Keratinocyte (primary cell): ENCODE results near the gene TLR8. TPM values are rescaled to one million over a fixed set of nuclear protein-coding genes. Genes with fewer than 3 reads are reported as not detected.

ENCODE experiments used
- DNase-seq: peaks from one replicate; pipeline ENCODE4 v3.0.0-alpha.2; 2011; ENCODE audit warnings: low read depth, missing footprints, low spot score
- FAIRE-seq: peaks from 2 replicates; lab custom pipeline; 2011; peaks lifted over from hg19 to GRCh38; lab: Jason Lieb, UNC
- H2AFZ ChIP-seq: 2 replicates; pipeline ENCODE4 v1.6.0; 2012; ENCODE audit warnings: low read length, control low read depth, inconsistent platforms; ENCODE audit not compliant: control insufficient read depth
- H3K27ac ChIP-seq: 2 replicates; pipeline ENCODE4 v1.5.1; 2011; ENCODE audit warnings: low read length; ENCODE audit not compliant: control insufficient read depth, insufficient read depth
- H3K27me3 ChIP-seq: 3 replicates; pipeline ENCODE4 v1.6.0; 2011; ENCODE audit warnings: low read length; ENCODE audit not compliant: control insufficient read depth, insufficient read depth; ENCODE audit errors: extremely low read depth
- H3K36me3 ChIP-seq, 2 experiments: 2 replicates in 1 of 2; 3 replicates in 1 of 2; pipeline ENCODE4 v1.5.1; 2011; ENCODE audit warnings: low read length in 2 of 2, mild to moderate bottlenecking in 1 of 2; ENCODE audit not compliant: control insufficient read depth in 2 of 2, insufficient read depth in 2 of 2; ENCODE audit errors: extremely low read depth in 1 of 2
- H3K4me1 ChIP-seq: 3 replicates; pipeline ENCODE4 v1.5.1; 2011; ENCODE audit warnings: low read length; ENCODE audit not compliant: control insufficient read depth, insufficient read depth; ENCODE audit errors: extremely low read depth
- H3K4me2 ChIP-seq: 3 replicates; pipeline ENCODE4 v1.6.0; 2011; ENCODE audit warnings: low read depth, low read length; ENCODE audit not compliant: control insufficient read depth, insufficient read depth; ENCODE audit errors: extremely low read depth
- H3K4me3 ChIP-seq, 3 experiments: fragments of 200-600 bp in 1 of 3; sonication (generic) in 1 of 3; 2 replicates in 2 of 3; 3 replicates in 1 of 3; pipeline ENCODE4 v1.5.1; 2011 to 2016; ENCODE audit warnings: low read length in 3 of 3, mild to moderate bottlenecking in 3 of 3, control low read depth in 2 of 3, inconsistent platforms in 1 of 3, low read depth in 1 of 3, mixed read lengths in 1 of 3, mixed run types in 1 of 3, moderate library complexity in 1 of 3; ENCODE audit not compliant: control insufficient read depth in 2 of 3, insufficient read depth in 2 of 3; ENCODE audit errors: extremely low read depth in 1 of 3
- H3K79me2 ChIP-seq: 2 replicates; pipeline ENCODE4 v1.6.0; 2012; ENCODE audit warnings: low read length; ENCODE audit not compliant: control insufficient read depth, insufficient read depth
- H3K9ac ChIP-seq: 3 replicates; pipeline ENCODE4 v1.6.0; 2011; ENCODE audit warnings: low read length; ENCODE audit not compliant: control insufficient read depth, insufficient read depth; ENCODE audit errors: extremely low read depth
- H3K9me1 ChIP-seq: 3 replicates; pipeline ENCODE4 v1.6.0; 2011; ENCODE audit warnings: low read length; ENCODE audit not compliant: control insufficient read depth, insufficient read depth; ENCODE audit errors: extremely low read depth
- H3K9me3 ChIP-seq: 2 replicates; pipeline ENCODE4 v1.5.1; 2012; ENCODE audit warnings: low read depth, low read length; ENCODE audit not compliant: control insufficient read depth
- H4K20me1 ChIP-seq: 3 replicates; pipeline ENCODE4 v1.6.0; 2011; ENCODE audit warnings: low read length; ENCODE audit not compliant: control insufficient read depth, insufficient read depth; ENCODE audit errors: extremely low read depth
- CTCF ChIP-seq, 3 experiments: IDR thresholded peaks in 1 of 3; conservative IDR thresholded peaks in 1 of 3; optimal IDR thresholded peaks in 1 of 3; 2 replicates in 2 of 3; 3 replicates in 1 of 3; pipeline versions ENCODE3 to v1.5.1; 2011; ENCODE audit warnings: low read length in 3 of 3, mild to moderate bottlenecking in 3 of 3, moderate library complexity in 2 of 3, control low read depth in 1 of 3, inconsistent platforms in 1 of 3; ENCODE audit not compliant: insufficient read depth in 2 of 3; ENCODE audit errors: extremely low read depth in 1 of 3
- EZH2 ChIP-seq: IDR thresholded peaks from one replicate; pipeline ENCODE4 v1.6.1; 2012; ENCODE audit warnings: inconsistent platforms, mild to moderate bottlenecking, low read length, moderate library complexity
- dilution Hi-C: fragments of 300-500 bp; cut with MboI; formaldehyde crosslinking; loops from one replicate; pipeline ENCODE4 v1.7.0; 2020; ENCODE audit warnings: low sequenced_read_pairs; ENCODE audit not compliant: extremely low pct_ligation_motif_present
- polyA plus RNA-seq, 5 experiments: library from polyadenylated mRNA; depleted of rRNA in 3 of 5; stranded (reverse) in 3 of 5; stranded (forward) in 1 of 5; unstranded in 1 of 5; fragments of >200 nt; gene quantifications; 1 replicate in 1 of 5; 2 replicates in 3 of 5; 3 replicates in 1 of 5; pipeline versions ENCODE4 v1.2.1 to v1.2.3, GENCODE V29; 2011 to 2012; ENCODE audit warnings: missing spikeins in 2 of 5, low read depth in 1 of 5, low replicate concordance in 1 of 5

TLR8 gene
- polyA plus RNA-seq, 1 donor (not counting 4 experiments of a cell fraction or from before 2014, with no cell fraction given): not detected

GRCh38 chrX:12890467-12890866 is 16.0 kb upstream of the TLR8 start:
- dilution Hi-C loops: no loop called here
- H3K9ac ChIP-seq: no peak overlapping the region
- no peaks in the 10 kb centered on the region for H3K9me3 ChIP-seq
- no peaks in the 10 kb centered on the region for H3K9me1 ChIP-seq
- H3K4me2 ChIP-seq: no peak overlapping the region
- FAIRE-seq (no peak), DNase-seq (no peak)
- H4K20me1 ChIP-seq: no peaks in the 10 kb centered on the region
- H3K4me3 ChIP-seq: no peak overlapping the region
- no peaks in the 10 kb centered on the region for H3K4me1 ChIP-seq
- H3K27me3 ChIP-seq: no peaks in the 10 kb centered on the region
- no peak for TF ChIP-seq EZH2
- no peak for TF ChIP-seq CTCF (optimal IDR thresholded peaks at IDR 0.05 in 1 of 3, IDR thresholded peaks at IDR 0.05 in 1 of 3, conservative IDR thresholded peaks at IDR 0.05 in 1 of 3; ENCODE audit: extremely low read depth in 1 of 3, insufficient read depth in 2 of 3, low read length in 3 of 3)
- H3K79me2 ChIP-seq: no peaks in the 10 kb centered on the region
- H3K27ac ChIP-seq: no peak overlapping the region
- no peaks in the 10 kb centered on the region for H3K36me3 ChIP-seq
- H2AFZ ChIP-seq: no peak overlapping the region

- dilution Hi-C loops: no loop called here
- H3K79me2 ChIP-seq: no peaks in the 10 kb centered on the region
- H3K27me3 ChIP-seq: no peaks in the 10 kb centered on the region
- no peak for DNase-seq
- H3K4me3 ChIP-seq: no peak overlapping the region
- FAIRE-seq: no peak
- TF ChIP-seq EZH2 (no peak), CTCF (optimal IDR thresholded peaks at IDR 0.05 in 1 of 3, IDR thresholded peaks at IDR 0.05 in 1 of 3, conservative IDR thresholded peaks at IDR 0.05 in 1 of 3; ENCODE audit: extremely low read depth in 1 of 3, insufficient read depth in 2 of 3, low read length in 3 of 3) (no peak)
- no peaks in the 10 kb centered on the region for H4K20me1 ChIP-seq
- H3K4me2 ChIP-seq: no peak overlapping the region
- H3K4me1 ChIP-seq: no peaks in the 10 kb centered on the region
- H3K36me3 ChIP-seq: no peaks in the 10 kb centered on the region
- H3K9me1 ChIP-seq: no peaks in the 10 kb centered on the region
- no peak overlapping the region for H3K27ac ChIP-seq
- H3K9me3 ChIP-seq: no peaks in the 10 kb centered on the region
- no peak overlapping the region for H3K9ac ChIP-seq
- no peak overlapping the region for H2AFZ ChIP-seq
Observed at GRCh38 chrX:12891171-12891570, 15.2 kb upstream of the TLR8 start.
